HFF-Myc (cell line): ENCODE data around the gene PSMB5.

Source experiments
- DNase-seq: peaks from one replicate; pipeline ENCODE4 v3.0.0-alpha.2; 2011; ENCODE audit warnings: low read depth; ENCODE audit errors: extremely low read depth
- H3K4me3 ChIP-seq: replicated peaks from 2 replicates; pipeline ENCODE4 v1.5.1; 2011; ENCODE audit warnings: low read depth, mild to moderate bottlenecking, control low read depth, low read length
- TF ChIP-seq, protein P1 (sequence below): IDR thresholded peaks from 2 replicates; pipeline ENCODE4 v1.5.1; 2012; ENCODE audit warnings: mild to moderate bottlenecking, low read depth, low read length, control low read depth; ENCODE audit errors: missing control alignments

PSMB5 gene

DNA sequence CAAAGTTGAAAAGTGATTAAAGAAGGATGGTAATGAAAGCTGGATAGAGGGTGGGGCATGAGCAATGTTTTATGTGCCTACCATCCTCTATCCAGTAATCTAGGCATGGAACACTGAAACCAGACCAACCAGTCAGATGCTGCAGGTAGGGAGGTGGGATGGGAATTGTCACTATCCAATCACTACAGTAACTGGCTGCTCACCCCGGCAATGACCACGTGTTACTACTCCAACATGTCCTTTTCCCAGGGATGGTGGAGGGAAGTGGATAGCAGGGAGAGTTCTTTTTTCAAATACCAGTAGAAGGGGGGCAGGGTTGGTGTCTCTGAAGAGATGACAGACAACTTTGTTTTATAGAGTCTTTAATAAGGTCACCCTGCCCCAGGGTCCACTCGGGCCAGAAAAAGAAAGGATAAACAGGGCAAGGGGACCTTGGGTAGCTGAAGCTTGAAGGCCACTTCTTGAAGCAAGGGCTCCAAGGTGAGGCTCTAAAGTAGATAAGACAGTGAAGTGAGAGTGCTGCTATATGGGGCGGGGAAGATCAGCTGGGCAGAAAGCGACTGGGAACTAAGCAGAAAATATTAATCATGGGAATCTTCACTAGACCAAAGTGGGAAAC, 37.3 kb upstream of the PSMB5 start:
- peak overlapping the region; percentile 79 for H3K4me3 ChIP-seq
- DNase-seq, result no peak
- TF ChIP-seq, protein P1, sequence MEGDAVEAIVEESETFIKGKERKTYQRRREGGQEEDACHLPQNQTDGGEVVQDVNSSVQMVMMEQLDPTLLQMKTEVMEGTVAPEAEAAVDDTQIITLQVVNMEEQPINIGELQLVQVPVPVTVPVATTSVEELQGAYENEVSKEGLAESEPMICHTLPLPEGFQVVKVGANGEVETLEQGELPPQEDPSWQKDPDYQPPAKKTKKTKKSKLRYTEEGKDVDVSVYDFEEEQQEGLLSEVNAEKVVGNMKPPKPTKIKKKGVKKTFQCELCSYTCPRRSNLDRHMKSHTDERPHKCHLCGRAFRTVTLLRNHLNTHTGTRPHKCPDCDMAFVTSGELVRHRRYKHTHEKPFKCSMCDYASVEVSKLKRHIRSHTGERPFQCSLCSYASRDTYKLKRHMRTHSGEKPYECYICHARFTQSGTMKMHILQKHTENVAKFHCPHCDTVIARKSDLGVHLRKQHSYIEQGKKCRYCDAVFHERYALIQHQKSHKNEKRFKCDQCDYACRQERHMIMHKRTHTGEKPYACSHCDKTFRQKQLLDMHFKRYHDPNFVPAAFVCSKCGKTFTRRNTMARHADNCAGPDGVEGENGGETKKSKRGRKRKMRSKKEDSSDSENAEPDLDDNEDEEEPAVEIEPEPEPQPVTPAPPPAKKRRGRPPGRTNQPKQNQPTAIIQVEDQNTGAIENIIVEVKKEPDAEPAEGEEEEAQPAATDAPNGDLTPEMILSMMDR, result no peak

DNA sequence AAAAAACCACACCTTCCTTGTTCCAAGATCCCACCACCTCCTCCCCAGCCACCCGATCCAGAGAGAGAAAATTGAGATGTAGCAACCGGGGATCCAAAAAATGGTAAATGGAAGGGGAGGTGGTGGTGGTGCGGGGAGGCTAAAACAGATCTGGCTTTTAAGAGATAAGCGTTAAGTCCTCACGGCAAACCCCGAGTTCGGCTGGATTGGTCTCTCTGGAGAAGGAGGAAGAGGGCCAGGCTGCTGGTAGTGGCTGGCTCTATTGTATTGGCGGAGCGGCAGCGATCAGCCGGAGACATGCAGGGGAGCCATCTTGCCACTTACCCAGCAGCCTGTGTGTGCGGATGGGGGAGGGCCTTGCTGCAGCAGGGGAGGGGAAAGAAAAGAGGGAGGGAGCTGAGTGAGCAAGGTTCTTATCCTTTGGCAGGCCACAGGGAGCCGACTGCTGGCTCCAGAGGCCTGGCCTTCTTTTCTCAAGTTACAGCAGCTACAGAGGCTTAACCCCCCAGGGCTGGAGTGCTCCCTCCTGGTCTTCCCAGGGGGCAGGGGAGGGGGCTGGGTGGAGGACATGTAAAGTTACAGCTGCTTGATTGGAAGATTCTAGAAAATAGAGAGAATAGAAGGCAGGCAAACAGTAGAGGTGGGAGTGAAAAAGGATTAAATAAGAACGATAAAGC, 36.7 kb upstream of the PSMB5 start:
- TF ChIP-seq, protein P1, result no peak
- H3K4me3 ChIP-seq, result peak overlapping the region; percentile 79
- DNase-seq, result peak; percentile 87

DNA sequence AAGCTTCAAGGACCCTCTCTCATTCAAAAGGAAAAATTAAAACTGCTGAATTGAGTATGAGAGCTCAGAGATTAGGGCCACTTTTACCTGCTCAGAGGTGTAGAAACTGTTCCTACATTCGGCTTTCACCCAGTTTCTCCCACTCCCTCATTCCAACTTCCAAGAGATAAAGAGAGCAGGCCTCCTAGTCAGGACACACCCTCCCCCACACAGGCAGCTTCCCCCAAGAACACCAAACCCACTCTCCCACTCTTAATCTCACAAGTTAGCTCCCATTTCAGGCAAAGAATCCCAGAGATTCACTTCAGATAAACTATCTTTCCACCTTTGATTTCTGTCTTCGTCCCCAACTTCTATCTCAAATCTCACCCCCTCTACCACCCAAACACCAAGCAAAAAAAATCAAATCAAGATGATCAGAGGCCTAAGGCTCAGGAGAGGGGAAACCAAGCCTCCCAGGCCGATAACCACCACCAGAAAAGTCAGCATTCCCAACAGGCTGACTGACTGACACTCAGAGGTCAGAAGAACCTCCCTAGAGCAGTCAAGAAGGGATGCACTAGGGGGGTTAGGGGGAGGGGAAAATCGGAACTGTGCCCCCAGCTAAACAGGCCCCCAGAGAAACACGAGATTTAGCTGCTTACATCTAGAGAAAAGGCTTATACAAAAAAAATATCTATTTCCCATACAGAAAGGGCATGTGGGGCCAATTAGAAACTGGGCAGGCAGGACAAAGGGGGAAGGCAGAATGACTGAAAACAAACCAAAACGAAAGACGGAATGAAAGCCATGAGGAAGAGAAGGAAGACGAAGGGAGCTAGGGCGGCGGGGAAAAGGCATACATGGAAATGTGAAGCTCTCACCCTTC, 35.8 kb upstream of the PSMB5 start:
- peak overlapping the region; percentile 79 for H3K4me3 ChIP-seq
- DNase-seq, result no peak
- TF ChIP-seq, protein P1, result no peak

DNA sequence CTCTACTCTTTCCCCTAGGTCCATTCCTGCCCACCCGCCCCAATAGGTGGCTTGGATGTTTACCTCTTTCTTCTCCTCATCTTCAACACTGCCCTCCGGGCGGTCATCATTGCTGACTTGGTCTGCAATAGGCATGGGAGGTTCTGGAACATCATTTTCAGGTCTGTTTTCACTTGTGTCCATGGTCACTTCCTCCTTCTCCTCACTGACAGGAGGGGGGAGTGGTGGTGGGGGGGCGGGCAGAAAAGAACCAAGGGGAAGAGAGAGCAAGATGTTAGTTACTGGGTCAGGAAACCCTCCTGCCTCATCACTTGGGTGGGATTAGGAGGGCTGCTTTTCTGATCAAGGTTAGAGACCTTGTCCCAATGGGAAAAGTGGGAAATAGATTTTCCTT, 34.7 kb upstream of the PSMB5 start:
- H3K4me3 ChIP-seq, result peak overlapping the region; percentile 79
- TF ChIP-seq, protein P1, result no peak
- DNase-seq, result no peak

DNA sequence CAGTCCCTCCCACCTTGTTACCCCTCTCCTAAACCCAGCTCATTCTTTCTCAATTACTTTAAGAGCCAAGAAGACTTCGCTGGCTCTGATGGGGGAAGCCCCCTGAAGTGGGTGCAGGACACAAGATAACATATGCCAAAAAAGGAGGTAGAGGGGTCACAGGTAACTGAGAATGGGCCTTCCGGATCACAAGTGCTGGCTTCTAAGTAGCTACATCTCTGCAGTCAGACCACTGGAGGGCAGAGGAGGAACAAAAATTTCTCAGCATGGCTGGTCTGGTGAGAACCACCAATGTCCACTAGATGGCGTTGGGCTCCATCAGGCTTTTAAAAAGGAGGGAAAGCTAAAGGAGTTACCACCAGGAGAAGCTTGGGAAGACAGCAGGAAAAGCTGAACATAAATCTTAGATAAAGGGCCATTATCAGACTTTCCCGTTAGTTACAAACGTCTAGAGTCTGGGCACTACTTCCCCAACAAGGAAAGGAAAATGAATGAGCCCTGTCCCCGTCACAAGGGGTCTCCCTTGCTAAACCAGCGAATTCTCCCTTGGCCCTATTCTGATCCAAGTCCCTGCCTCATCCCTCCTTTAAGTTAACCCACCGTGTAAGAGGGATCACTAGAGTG, 34.2 kb upstream of the PSMB5 start:
- H3K4me3 ChIP-seq, result peak overlapping the region; percentile 79
- TF ChIP-seq, protein P1, result peak; percentile 100
- peak; percentile 92 for DNase-seq

DNA sequence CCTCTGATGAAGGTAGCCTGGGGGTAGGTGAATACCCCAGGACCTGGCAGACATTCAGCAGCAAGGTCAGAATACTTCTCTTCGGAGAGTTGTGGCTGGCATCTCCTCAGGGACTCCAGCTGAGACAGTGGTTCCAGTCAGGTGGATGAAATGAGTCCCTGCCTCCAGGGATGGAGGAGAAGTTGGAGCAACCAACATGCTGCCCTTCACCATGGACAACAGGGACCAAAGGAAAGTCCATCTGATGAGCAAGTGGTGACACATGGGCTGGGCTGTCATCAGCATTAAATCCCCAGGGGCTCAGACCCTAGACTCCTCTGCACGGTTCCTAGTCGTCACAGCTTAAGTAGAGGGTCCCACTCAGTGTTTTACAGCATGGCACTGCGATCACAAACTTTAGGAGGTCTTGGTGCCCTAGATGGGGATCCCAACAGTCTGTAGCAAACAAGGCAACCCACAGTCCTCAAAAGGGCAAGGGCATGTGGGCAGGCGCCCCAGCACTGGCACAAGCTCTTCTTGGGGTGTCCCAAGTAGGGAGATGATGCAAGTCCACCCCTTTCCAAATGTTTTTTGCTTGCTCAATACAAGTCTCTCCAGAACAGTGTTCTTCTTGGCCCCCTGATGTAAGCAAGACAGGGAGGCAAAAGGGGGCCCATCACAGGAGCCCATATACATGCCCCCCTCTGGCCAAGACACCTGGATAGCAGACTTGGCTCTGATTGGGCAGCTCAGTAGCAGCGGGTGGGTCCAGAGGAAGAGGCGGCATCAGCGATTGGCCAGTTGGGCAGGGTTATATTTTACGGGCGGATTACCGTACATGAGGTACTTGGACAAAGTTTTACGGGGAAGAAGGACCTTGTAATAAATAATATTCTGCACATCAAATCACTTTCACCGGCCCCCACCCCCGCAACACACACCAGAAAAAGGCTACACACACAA, 33.4 kb upstream of the PSMB5 start:
- H3K4me3 ChIP-seq, result peak overlapping the region; percentile 79
- no peak for DNase-seq
- TF ChIP-seq, protein P1, result no peak
